Liver (tissue), 9 donors: ENCODE measurements around the gene LCN6. TPM values are rescaled to one million over a fixed set of nuclear protein-coding genes. Genes with fewer than 3 reads are reported as not detected.

ENCODE experiments used
- DNase-seq: peaks from one replicate; pipeline ENCODE4 v3.0.0-alpha.2; 2017; ENCODE audit warnings: low spot score
- H3K27ac ChIP-seq, 2 donors: one replicate each; pipeline ENCODE4 v1.7.0; 2013; ENCODE audit warnings: inconsistent platforms in 2 of 2, low read length in 2 of 2, control low read depth in 1 of 2, low read depth in 1 of 2, mild to moderate bottlenecking in 1 of 2
- H3K27me3 ChIP-seq, 4 donors: one replicate each; pipeline versions ENCODE4 v1.6.1 to v1.7.0; 2013; ENCODE audit warnings: low read length in 3 of 4, inconsistent platforms in 1 of 4, mild to moderate bottlenecking in 1 of 4, moderate library complexity in 1 of 4; ENCODE audit not compliant: control insufficient read depth in 4 of 4, insufficient read depth in 4 of 4
- H3K36me3 ChIP-seq, 4 donors: one replicate each; pipeline versions ENCODE4 v1.6.1 to v1.7.0; 2013; ENCODE audit warnings: low read length in 3 of 4, mild to moderate bottlenecking in 3 of 4, low read depth in 1 of 4, moderate library complexity in 1 of 4; ENCODE audit not compliant: control insufficient read depth in 4 of 4, insufficient read depth in 3 of 4
- H3K4me1 ChIP-seq, 4 donors: one replicate each; pipeline versions ENCODE4 v1.6.1 to v1.7.0; 2013; ENCODE audit warnings: low read length in 3 of 4, mild to moderate bottlenecking in 3 of 4, moderate library complexity in 1 of 4; ENCODE audit not compliant: control insufficient read depth in 4 of 4, insufficient read depth in 4 of 4
- H3K4me3 ChIP-seq, 3 donors: one replicate each; pipeline versions ENCODE4 v1.6.1 to v1.7.0; 2013; ENCODE audit warnings: low read length in 3 of 3, control low read depth in 1 of 3, low read depth in 1 of 3, mild to moderate bottlenecking in 1 of 3
- H3K9ac ChIP-seq, 2 donors: one replicate each; pipeline ENCODE4 v1.7.0; 2013; ENCODE audit warnings: low read length in 2 of 2, mild to moderate bottlenecking in 2 of 2, moderate library complexity in 2 of 2, control low read depth in 1 of 2, low read depth in 1 of 2
- H3K9me3 ChIP-seq, 4 donors: one replicate each; pipeline versions ENCODE4 v1.6.1 to v1.7.0; 2013; ENCODE audit warnings: low read length in 3 of 4; ENCODE audit not compliant: control insufficient read depth in 4 of 4
- CTCF ChIP-seq: fragments of 150-350 bp; IDR thresholded peaks from 2 replicates; pipeline ENCODE4 v1.5.1; 2017; ENCODE audit warnings: improper control_type of control experiment, low read depth, low read length; ENCODE audit not compliant: missing input control
- EGR1 ChIP-seq, 2 donors: IDR thresholded peaks; 2 replicates each; pipeline ENCODE4 v1.6.1; 2016 to 2018; ENCODE audit warnings: antibody characterized with exemption in 2 of 2, low read depth in 2 of 2
- FOXA1 ChIP-seq: IDR thresholded peaks from 2 replicates; pipeline ENCODE4 v1.6.1; 2016; ENCODE audit warnings: antibody characterized with exemption
- GABPA ChIP-seq, 2 donors: IDR thresholded peaks in 1 of 2; conservative IDR thresholded peaks in 1 of 2; 2 replicates each; pipeline ENCODE4 v1.6.1; 2016; ENCODE audit warnings: antibody characterized with exemption in 2 of 2, mild to moderate bottlenecking in 1 of 2, moderate library complexity in 1 of 2
- HNF4A ChIP-seq, 2 donors: conservative IDR thresholded peaks; 2 replicates each; pipeline ENCODE4 v1.6.1; 2016; ENCODE audit warnings: antibody characterized with exemption in 2 of 2, mild to moderate bottlenecking in 2 of 2
- JUND ChIP-seq, 2 donors: IDR thresholded peaks; 2 replicates each; pipeline ENCODE4 v1.6.1; 2016; ENCODE audit warnings: antibody characterized with exemption in 2 of 2
- MAX ChIP-seq: IDR thresholded peaks from 2 replicates; pipeline ENCODE4 v1.6.1; 2016; ENCODE audit warnings: antibody characterized with exemption
- NR2F2 ChIP-seq: IDR thresholded peaks from 2 replicates; pipeline ENCODE4 v1.6.1; 2016; ENCODE audit warnings: antibody characterized with exemption
- RAD21 ChIP-seq, 2 donors: IDR thresholded peaks; 2 replicates each; pipeline ENCODE4 v1.6.1; 2016; ENCODE audit warnings: antibody characterized with exemption in 2 of 2, mild to moderate bottlenecking in 2 of 2
- REST ChIP-seq: IDR thresholded peaks from 2 replicates; pipeline ENCODE4 v1.6.1; 2016; ENCODE audit warnings: antibody characterized with exemption, mild to moderate bottlenecking
- RXRA ChIP-seq, 2 donors: IDR thresholded peaks; 2 replicates each; pipeline ENCODE4 v1.6.1; 2017 to 2018; ENCODE audit warnings: antibody characterized with exemption in 2 of 2, mild to moderate bottlenecking in 1 of 2
- TAF1 ChIP-seq: conservative IDR thresholded peaks from 2 replicates; pipeline ENCODE4 v1.6.1; 2016; ENCODE audit warnings: antibody characterized with exemption, mild to moderate bottlenecking
- YY1 ChIP-seq: IDR thresholded peaks from 2 replicates; pipeline ENCODE4 v1.6.1; 2016; ENCODE audit warnings: antibody characterized with exemption, mild to moderate bottlenecking
- ZBTB33 ChIP-seq: IDR thresholded peaks from 2 replicates; pipeline ENCODE4 v1.6.1; 2016; ENCODE audit warnings: antibody characterized with exemption
- WGBS: extraction: QIAGEN DNeasy Blood & Tissue Kit; methylation state at CpG from one replicate; pipeline ENCODE4 v1.1.7; 2013; 5-methylcytosine and 5-hydroxymethylcytosine counted together
- polyA plus RNA-seq, 2 donors: library from polyadenylated mRNA; stranded (reverse) in 1 of 2; unstranded in 1 of 2; fragments of 200-250 nt in 1 of 2; fragments of >200 nt in 1 of 2; fragmentation: Nextera tagmentation in 1 of 2; extraction: Ambion mirVana in 1 of 2; gene quantifications; one replicate each; pipeline versions ENCODE4 v1.2.1 to v1.2.3, GENCODE V29; 2013 to 2015
- total RNA-seq, 2 donors: library from RNA; depleted of rRNA; stranded (reverse); fragments of >200 nt; gene quantifications; one replicate each; pipeline ENCODE4 v1.2.3, GENCODE V29; 2014
- donor health status: healthy.
- donor health status: healthy.
- donor health status: healthy.
- donor health status: healthy.
- donor health status: healthy.

LCN6 gene
- total and polyA plus RNA-seq, 4 donors = 0.14 to 0.32 TPM; not detected in 2

GRCh38 chr9:136710543-136710942, 37.8 kb downstream of the LCN6 start:
- no peak for TF ChIP-seq RAD21 (IDR thresholded peaks at IDR 0.05)
- TF ChIP-seq JUND (IDR thresholded peaks at IDR 0.05) = no peak
- no peak for TF ChIP-seq HNF4A (conservative IDR thresholded peaks at IDR 0.05)
- TF ChIP-seq MAX = no peak
- no peak for TF ChIP-seq NR2F2
- no peak for TF ChIP-seq CTCF
- TF ChIP-seq RXRA (IDR thresholded peaks at IDR 0.05) = no peak
- TF ChIP-seq TAF1 = no peak
- TF ChIP-seq FOXA1 = no peak
- TF ChIP-seq REST = no peak
- no peak for TF ChIP-seq ZBTB33
- Histone ChIP-seq H3K27ac (no peak overlapping the region), H3K9ac (no peak overlapping the region), H3K27me3 (no peaks in the 10 kb centered on the region), H3K36me3 (no peaks in the 10 kb centered on the region), H3K4me1 (peaks cover 4 to 17% (median 13%) of the 10 kb centered on the region in 4 donors), H3K4me3 (no peak overlapping the region), H3K9me3 (no peaks in the 10 kb centered on the region)
- DNase-seq = no peak
- WGBS = 90% methylated on average over 7 of the region's 7 CpGs

GRCh38 chr9:136709454-136710109, 38.7 kb downstream of the LCN6 start:
- Histone ChIP-seq H3K9ac (no peak overlapping the region), H3K36me3 (no peaks in the 10 kb centered on the region), H3K9me3 (no peaks in the 10 kb centered on the region), H3K4me3 (no peak overlapping the region), H3K27me3 (no peaks in the 10 kb centered on the region), H3K27ac (no peak overlapping the region), H3K4me1 (peaks cover 4 to 19% (median 13%) of the 10 kb centered on the region in 4 donors)
- 93% methylated on average over 24 of the region's 24 CpGs for WGBS
- no peak for DNase-seq
- TF ChIP-seq ZBTB33 (no peak), YY1 (no peak), TAF1 (no peak), FOXA1 (no peak), JUND (IDR thresholded peaks at IDR 0.05) (no peak), EGR1 (IDR thresholded peaks at IDR 0.05; ENCODE audit: low read depth in 2 of 2) (no peak), CTCF (no peak), RXRA (IDR thresholded peaks at IDR 0.05) (no peak), REST (no peak), NR2F2 (no peak), HNF4A (conservative IDR thresholded peaks at IDR 0.05) (no peak), GABPA (IDR thresholded peaks at IDR 0.05 in 1 of 2, conservative IDR thresholded peaks at IDR 0.05 in 1 of 2) (no peak)
